Activated T-cell treated with anti-CD3 and anti-CD28 coated beads for 48 hours (primary cell): ENCODE data around the gene ABCD3.
"Not testable (repeated sequence)": the region's sequence is repeated elsewhere in the genome, so short reads cannot be mapped to it uniquely, and the experiment has no call there.

Experiments
- DNase-seq: peaks from one replicate; pipeline ENCODE4 v3.0.0-alpha.2; 2020; ENCODE audit warnings: low read depth

Gene ABCD3

DNA sequence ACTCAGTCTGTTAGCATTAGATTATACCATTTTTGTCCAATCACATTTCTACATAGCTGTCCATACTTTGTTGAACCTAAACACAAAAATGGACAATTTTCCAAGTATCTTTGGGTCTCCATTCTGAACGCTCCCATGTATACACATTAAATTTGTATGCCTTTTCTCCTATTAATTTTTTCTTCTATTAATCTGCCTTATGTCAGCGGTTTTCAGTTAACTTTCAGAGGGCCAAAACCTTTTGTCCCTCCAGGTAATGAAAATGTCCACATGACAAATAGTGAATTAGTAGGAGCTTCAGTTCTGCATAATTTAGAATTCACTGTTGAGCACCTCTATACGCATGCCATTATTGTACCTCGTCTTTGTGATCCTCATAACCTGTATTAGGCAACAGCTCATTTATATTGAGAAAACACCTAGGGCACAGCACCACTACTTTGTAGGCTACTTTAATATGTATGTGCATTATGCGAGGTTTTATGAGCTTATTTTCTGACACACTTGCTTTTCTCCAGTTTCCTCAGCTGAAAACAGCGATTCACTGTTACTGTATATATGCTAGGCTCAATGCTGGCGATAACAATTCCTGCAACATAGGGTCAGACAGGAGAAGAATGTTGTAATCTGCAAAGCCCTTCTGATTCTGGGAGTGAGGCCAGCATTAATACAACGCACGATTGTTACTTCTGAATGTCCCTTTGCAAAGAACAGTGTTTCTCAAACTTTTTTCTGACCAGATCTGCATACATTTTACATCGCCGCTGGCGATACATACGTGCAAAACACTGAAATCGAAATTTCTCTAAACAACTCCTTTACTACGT lies 1.1 kb upstream of the ABCD3 start:
- DNase-seq: no peak

DNA sequence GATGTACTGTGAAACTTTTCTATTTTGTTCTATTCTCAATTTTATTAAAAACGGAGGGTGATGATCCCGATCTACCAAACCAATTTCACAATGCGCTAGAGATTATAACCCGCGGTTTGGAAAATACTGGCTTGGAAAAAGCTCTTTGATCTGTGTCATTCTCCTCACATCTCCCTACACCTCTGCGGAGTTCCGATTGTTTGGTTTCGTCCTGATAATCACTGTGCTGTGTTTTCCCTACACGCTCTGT lies 536 bp upstream of the ABCD3 start:
- no peak for DNase-seq

DNA sequence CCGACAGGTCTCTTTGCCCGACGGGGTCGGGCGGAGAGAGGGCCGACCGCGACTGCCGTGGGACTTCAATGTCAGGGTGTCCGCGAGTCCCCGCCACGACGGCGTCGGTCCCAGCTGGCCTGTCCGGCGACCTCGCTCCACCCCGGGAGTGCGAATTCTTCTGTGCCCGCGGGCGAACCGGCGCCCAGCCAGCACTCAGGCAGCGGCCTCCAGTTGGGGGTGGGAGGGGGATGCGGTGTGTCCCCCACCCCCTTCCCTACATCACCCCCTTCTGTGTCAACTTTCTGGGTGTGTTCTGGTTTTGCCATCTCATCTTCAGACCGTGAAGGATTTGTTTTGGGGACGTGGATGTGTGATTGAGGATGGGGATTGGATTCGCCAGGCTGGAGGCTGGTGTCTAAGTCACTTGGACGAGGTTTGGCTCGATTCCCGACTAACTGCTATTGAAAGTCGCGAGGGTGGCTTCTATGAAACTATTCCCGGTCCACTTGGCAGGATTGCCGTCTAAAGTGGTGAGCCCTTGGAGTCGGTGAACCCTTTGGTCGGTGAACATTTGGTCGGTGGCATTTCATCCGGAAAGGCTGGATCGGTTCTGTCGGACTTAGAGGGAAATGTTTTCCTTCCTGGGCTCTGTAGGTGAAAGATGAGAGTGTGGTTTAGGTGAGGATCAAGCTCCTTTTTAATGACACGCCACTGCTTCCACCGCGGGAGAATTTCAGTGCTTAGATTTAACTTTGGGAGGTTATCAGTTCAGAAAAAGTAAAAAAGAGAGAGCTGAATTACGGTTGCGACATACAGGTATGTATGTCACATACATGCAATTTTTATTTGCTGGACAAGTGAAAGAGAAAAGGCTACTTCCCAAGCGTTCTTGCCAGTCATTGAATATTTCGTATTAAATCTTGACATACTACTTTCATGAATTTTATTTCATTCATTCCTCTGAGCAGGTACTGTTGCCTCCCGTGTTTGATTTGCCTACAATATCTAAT lies 771 bp downstream of the ABCD3 start:
- DNase-seq: peak; percentile 25

DNA sequence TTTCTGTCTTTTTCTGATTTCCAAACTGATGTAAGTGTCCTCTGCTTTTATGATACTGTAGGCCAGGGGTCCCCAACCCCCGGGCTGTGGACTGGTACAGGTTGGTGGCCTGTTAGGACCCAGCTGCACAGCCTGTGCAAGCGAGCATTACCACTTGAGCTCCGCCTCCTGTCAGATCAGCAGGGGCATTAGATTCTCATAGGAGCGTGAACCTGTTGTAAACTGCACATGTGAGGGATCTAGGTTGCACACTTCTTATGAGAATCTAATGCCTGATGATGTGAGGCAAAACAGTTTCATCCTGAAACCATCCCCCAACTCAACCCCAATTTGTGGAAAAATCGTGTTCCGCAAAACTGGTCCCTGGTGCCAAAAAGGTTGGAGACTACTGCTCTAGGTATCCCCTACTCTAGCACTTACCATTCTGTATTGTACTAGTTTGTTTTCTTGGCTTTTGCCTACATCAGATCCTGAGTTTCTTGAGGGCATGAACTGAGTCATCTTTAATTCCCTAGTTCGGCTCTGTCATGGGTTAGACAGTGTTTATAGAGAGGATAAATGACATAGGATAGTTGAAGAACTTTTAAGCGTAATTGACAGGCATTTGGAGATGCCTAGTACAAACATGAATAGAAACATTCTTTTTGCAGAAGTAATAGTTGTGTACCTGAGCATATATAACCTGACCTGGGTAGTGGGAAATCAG lies 4.1 kb downstream of the ABCD3 start:
- DNase-seq: no peak

DNA sequence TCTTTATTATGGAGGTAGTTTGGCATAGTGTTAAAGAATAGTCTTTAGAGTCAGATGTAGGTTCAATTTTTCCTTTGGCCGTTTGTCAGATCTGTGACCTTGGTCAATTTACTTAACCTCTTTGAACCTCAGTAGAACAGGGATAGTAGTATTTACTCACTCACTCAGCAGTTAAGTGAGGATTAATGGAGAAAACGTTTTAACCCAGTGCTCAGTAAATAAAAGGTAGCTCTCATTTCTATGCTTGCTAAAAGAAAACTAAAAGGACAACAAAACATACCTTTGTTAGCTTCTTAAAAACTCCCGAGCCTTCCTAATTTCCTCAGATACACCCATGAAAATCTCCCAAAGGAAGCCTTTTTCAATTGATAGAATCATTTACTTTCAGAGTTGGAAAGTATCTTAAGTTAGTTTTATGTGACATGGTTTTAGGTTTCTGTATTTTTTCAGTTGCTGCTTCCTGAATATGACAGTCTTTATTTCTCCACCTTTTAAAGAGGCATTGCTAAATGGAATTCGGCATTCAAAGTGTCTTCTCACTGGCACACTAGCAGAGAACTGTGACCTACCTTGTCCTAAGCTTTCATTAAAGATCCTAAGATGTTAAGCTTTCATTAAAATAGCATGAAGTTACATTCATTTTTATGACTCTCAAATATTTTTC lies 7.8 kb downstream of the ABCD3 start:
- no peak for DNase-seq

DNA sequence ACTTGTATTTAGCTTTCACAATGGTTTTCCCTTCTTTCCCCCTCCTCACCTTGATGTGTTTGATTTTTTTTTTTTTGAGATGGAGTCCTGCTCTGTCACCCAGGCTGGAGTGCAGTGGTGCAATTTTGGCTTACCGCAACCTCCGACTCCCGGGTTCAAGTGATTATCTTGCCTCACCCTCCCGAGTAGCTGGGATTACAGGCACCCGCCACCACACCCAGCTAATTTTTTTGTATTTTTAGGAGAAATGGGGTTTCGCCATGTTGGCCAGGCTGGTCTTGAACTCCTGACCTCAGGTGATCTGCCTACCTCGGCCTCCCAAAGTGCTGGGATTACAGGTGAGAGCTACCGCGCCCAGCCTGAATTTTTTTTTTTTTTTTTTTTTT lies 8.3 kb downstream of the ABCD3 start:
- not testable (repeated sequence) for DNase-seq

DNA sequence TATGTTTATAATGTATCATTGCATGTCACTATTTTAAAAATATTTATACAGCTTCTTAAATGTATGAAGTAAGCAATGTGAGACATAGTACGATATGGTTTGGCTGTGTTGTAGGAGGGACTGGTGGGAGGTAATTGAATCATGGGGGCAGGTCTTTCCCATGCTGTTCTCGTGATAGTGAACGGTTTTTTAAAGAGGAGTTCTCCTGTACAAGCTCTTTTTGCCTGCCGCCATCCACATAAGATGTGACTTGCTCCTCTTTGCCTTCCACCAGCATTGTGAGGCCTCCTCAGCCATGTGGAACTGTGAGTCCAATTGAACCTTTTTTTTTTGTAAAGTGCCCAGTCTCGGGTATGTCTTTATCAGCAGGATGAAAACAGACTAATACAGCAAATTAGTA lies 10.3 kb downstream of the ABCD3 start:
- no peak for DNase-seq

DNA sequence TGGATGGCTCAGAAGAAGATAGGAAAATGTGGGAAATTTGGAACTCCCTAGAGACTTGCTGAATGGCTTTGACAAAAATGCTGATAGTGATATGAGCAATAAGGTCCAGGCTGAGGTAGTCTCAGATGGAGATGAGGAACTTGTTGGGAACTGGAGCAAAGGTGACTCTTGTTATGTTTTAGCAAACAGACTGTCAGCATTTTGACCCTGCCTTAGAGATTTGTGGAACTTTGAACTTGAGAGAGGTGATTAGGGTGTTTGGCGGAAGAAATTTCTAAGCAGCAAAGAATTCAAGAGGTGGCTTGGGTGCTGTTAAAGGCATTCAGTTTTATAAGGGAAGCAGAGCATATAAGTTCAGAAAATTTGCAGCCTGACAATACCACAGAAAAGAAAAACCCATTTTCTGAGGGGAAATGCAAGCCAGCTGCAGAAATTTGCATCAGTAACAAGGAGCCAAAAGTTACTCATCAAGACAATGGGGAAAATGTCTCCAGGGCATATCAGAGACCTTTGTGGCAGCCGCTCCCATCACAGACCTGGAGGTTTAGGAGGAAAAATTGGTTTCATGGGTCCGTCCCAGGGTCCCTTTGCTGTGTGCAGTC lies 10.8 kb downstream of the ABCD3 start:
- not testable (repeated sequence) for DNase-seq

DNA sequence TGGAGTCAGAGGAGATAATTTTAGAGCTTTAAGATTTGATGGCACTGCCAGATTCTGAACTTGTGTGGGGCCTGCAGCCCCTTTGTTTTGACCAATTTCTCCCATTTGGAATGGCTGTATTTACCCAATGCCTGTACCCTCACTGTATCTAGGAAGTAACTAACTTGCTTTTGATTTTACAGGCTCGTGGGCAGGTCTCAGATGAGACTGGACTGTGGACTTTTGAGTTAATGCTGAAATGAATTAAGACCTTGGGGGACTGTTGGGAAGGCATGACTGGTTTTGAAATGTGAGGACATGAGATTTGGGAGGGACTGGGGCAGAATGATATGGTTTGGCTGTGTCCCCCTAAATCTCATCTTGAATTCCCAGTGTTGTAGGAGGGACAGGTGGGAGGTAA lies 11.9 kb downstream of the ABCD3 start:
- DNase-seq: not testable (repeated sequence)

DNA sequence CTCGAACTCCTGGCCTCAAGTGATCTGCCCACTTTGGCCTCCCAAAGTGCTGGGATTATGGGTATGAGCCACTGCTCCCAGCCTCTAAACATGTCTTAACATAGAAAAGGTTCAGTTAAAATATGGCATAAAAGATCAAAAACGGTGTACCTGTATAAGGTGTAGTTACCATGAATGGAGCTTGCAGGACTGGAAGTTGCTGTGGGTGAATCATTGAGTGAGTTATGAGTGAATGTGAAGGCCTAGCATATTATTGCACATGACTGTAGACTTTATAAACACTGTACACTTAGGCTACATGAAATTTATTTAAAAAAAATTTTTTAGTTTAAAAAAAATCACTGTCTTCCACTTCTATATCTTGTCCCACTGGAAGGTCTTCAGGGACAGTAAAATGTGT lies 15.7 kb downstream of the ABCD3 start:
- DNase-seq: no peak

DNA sequence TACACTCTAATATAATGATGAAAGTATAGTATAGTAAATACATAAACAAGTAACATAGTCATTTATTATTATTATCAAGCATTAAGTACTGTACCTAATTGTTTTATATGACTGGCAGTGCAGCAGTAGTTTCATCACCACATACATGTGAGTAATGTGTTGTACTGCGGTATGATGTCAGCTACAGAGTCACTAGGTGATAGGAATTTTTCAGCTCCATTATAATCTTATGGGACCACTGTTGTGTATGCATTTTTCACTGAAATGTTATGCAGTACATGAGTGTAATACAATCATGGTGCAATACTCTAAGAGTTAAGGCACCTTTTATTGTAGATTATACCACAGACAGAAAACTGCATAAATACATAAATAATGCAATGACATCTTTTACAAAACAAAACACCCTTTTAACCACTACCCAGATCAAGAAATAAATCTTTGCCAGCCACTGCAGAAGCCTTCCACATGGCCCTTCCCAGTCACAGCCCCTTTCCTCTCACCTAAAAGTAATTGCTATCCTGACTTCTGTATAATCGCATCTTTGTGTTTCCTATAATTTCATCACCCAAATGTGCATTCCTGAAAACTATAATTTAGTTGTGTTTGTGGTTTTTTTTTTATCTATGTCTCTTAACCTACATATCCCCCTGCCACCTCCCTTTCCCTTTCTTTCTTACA lies 16.3 kb downstream of the ABCD3 start:
- no peak for DNase-seq

DNA sequence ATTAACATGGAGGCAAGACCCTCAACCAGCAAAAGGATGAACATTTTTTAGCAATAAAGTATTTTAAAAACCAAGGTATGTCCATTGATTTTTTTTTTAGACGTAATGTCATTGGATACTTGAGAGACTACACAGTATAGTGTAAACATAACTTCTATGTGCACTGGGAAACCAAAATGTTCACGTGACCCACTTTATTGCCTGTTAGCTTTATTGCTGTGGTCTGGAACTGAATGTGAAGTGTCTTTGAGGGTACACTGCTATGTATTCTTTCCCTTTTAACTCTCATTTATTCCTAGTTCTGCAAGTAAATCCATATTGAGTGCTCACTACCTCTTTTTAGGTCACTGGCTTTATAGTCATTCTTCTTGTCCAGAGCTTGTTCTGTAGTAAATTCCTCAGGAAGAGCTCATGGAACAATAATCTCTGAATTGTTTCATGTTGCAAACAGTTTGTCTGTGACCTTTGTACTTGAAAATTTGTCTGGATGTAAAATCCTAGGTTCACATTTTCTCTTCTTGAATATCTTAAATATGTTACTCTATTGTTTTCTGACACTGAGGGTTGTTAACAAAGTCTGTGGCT lies 20.6 kb downstream of the ABCD3 start:
- no peak for DNase-seq

DNA sequence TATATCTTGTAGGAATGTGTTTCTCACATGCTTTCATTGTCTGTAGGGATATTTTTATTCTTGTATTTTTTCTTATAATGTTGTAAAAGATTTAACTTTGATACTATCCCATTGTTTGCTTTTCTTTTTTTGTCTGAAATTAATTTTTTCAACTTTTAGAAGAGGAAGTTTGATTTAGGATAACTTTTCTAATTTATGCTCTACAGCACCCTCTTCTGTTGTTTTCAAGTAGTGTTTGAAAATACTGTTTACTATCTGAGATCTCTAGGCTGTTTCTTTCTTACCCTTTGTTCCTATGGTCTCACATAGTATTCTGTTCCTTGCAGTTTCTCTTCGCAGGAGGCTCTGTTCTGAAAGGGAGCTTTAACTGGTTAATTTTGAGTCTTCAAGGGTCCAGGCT lies 21.9 kb downstream of the ABCD3 start:
- DNase-seq: no peak

DNA sequence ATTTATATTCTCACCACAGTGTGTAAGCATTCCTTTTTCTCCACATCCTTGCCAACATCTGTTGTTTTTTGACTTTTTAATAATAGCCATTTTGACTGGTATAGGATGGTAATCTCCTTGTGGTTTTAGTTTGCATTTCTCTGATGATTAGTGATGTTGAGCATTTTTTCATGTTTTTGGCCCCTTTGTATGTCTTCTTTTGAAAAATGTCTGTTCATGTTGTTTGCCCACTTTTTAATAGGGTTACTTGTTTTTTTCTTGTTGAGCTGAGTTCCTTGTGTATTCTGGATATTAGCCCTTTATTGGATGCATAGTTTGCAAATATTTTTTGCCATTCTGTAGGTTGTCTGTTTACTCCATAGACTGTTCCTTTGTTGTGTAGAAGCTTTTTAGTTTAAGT lies 24.9 kb downstream of the ABCD3 start:
- DNase-seq: not testable (repeated sequence)

DNA sequence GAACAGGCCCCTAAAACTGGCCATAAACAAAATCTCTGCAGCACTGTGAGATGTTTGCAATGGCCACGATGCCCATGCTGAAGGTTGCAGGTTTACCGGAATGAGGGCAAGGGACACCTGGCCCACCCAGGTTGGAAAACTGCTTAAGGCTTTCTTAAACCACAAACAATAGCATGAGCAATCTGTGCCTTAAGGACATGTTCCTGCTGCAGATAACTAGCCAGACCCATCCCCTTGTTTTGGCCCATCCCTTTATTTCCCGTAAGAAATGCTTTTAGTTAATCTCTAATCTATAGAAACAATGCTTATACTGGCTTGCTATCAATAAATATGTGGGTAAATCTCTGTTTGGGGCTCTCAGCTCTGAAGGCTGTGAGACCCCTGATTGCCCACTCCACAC lies 26.6 kb downstream of the ABCD3 start:
- not testable (repeated sequence) for DNase-seq

DNA sequence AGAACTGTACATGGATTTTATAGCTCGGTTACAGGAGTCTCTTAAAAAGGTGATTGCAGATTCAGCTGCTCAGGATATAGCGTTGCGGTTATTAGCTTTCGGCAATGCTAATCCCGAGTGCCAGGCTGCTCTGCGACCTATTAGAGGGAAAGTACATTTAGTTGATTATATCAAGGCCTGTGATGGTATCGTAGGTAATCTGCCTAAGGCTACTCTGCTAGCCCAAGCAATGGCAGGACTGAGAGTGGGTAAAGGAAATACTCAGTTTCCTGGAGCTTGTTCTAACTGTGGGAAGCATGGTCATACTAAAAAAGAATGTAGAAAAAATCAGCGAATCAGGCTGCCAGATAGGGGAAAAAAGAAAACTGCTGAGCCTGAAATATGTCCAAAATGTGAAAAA lies 27.5 kb downstream of the ABCD3 start:
- DNase-seq: not testable (repeated sequence)

DNA sequence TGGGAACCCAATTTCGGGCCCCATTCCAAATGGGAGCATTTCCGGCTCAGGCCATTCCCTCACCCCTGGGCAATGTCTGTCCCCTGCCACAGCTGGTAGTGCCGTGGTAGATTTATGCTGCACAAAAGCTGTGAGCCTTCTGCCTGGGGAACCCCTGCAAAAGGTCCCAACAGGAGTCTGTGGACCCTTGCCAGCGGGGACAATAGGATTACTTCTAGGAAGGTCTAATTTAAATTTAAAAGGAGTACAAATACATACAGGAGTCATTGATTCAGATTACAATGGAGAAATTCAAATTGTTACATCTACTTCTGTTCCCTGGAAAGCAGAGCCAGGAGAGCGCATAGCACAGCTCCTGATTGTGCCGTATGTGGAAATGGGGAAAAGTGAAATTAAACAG lies 28.0 kb downstream of the ABCD3 start:
- not testable (repeated sequence) for DNase-seq

DNA sequence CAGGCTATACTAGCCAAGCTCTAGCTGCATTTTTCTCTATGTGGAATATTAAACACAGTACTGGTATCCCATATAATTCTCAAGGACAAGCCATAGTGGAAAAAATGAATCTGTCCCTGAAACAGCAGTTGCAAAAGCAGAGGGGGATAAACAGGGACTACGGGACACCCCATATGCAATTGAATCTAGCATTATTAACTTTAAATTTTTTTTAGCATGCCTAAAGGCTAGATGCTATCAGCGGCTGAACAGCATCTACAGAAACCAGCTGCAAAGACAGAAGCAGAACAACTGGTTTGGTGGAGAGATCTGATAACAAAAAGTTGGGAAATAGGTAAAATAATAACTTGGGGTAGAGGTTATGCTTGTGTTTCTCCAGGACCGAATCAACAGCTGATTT lies 30.6 kb downstream of the ABCD3 start:
- not testable (repeated sequence) for DNase-seq

DNA sequence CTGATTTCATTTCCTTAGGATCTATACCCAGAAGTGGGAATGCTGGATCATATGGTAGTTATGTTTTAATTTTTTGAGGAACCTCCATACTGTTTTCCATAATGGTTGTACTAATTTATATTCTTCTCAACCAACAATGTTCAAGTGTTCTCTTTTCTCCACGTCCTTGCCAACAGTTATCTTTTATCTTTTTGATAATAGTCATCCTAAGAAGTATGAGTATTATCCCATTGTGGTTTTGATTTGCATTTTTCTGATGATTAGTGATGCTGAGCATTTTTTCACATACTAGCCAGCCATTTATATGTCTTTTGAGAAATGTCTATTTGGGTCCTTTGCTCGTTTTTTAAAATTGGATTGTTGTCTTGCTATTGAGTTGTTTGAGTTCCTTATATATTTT lies 38.5 kb downstream of the ABCD3 start:
- no peak for DNase-seq

DNA sequence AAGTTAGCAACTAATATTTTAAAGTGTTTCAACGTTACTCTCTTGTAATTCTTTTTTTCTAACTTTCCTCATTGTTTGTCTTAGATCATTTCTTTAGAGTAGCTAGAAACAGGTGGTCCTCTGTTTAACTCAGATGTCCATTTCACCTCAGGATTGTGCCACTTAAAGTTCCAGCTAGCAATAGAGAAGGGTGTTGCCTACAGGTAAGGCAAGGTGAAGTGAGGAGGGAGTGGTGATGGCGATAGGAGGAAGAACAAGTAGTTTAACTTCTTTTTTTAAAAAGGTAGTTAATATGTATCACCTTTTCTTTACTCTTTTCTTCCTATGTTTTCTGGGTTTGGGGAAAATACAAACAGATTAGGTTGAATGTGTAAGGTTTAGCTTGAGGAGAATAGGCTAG lies 44.4 kb downstream of the ABCD3 start:
- no peak for DNase-seq
